K562 (cell line): ENCODE measurements around the gene LHPP. TPM values are rescaled to one million over a fixed set of nuclear protein-coding genes. Genes with fewer than 3 reads are reported as not detected.

Source experiments
- ATAC-seq: fragments of 200-7000 bp; cut with Tn5 transposase; 3 replicates; pipeline ENCODE4 v1.9.1; 2020; ENCODE audit warnings: moderate library complexity
- BruUV-seq: library from RNA; stranded (reverse); fragments of 400-500 nt; replicated peaks from 2 replicates; lab custom pipeline; 2021; lab: Mats Ljungman, UMichigan
- CTCF ChIA-PET: fragments of 300-600 bp; formaldehyde crosslinking; extraction: SDS; loops from one replicate; lab custom pipeline; 2021; ENCODE audit warnings: low intra/inter-chr PET ratio; lab: Yijun Ruan, JAX
- POLR2A ChIA-PET: fragments of 300-600, 350-650 bp; sonication (Branson Sonifier 250); formaldehyde crosslinking; extraction: SDS; loops from one replicate; lab custom pipeline; 2021; ENCODE audit warnings: antibody characterized with exemption, inconsistent platforms; lab: Yijun Ruan, JAX
- DNase-seq, 4 experiments: peaks; one replicate each; pipeline versions ENCODE4 v3.0.0 to v3.0.0-alpha.2; 2011 to 2018; ENCODE audit warnings: low spot score in 3 of 4, mixed read lengths in 3 of 4; ENCODE audit errors: extremely low read depth in 1 of 4
- FAIRE-seq: peaks from 2 replicates; lab custom pipeline; 2011; peaks lifted over from hg19 to GRCh38; lab: Jason Lieb, UNC
- H2AFZ ChIP-seq: 2 replicates; pipeline ENCODE4 v1.6.0; 2011; ENCODE audit warnings: low read depth, low read length, control low read depth, inconsistent platforms
- H3K27ac ChIP-seq: fragments of 200-600 bp; 3 replicates; pipeline ENCODE4 v1.8.0; 2011; ENCODE audit warnings: low read depth, mild to moderate bottlenecking, control low read depth, inconsistent platforms, low read length, moderate library complexity, mixed read lengths; ENCODE audit errors: extremely low read depth
- H3K27me3 ChIP-seq, 2 experiments: fragments of 300-600 bp in 1 of 2; 2 replicates in 1 of 2; 3 replicates in 1 of 2; pipeline versions ENCODE4 v1.6.0 to v1.8.0; 2011; ENCODE audit warnings: inconsistent platforms in 2 of 2, low read length in 2 of 2, mild to moderate bottlenecking in 1 of 2, mixed read lengths in 1 of 2, moderate library complexity in 1 of 2; ENCODE audit not compliant: control insufficient read depth in 2 of 2, insufficient read depth in 2 of 2
- H3K36me3 ChIP-seq: fragments of 300-600 bp; 3 replicates; pipeline ENCODE4 v1.8.0; 2011; ENCODE audit warnings: mild to moderate bottlenecking, low read length, inconsistent platforms; ENCODE audit not compliant: control insufficient read depth, insufficient read depth
- H3K4me1 ChIP-seq, 2 experiments: fragments of 200-600 bp in 1 of 2; replicated peaks in 1 of 2; 2 replicates in 1 of 2; 3 replicates in 1 of 2; pipeline versions ENCODE4 v1.5.1 to v1.8.0; 2011; ENCODE audit warnings: inconsistent platforms in 2 of 2, low read length in 2 of 2, mild to moderate bottlenecking in 1 of 2, mixed read lengths in 1 of 2, moderate library complexity in 1 of 2; ENCODE audit not compliant: control insufficient read depth in 2 of 2, insufficient read depth in 2 of 2
- H3K4me2 ChIP-seq: 2 replicates; pipeline ENCODE4 v1.6.1; 2011; ENCODE audit warnings: low read length, control low read depth, inconsistent platforms, mixed read lengths; ENCODE audit not compliant: insufficient read depth
- H3K4me3 ChIP-seq: fragments of 200-600 bp; sonication (generic), shearing (Covaris generic); 2 replicates; pipeline ENCODE4 v1.5.1; 2016; ENCODE audit warnings: control low read depth, inconsistent platforms
- H3K79me2 ChIP-seq: fragments of 200-600 bp; 3 replicates; pipeline ENCODE4 v1.8.0; 2011; ENCODE audit warnings: low read length, inconsistent platforms; ENCODE audit not compliant: control insufficient read depth, insufficient read depth
- H3K9ac ChIP-seq, 2 experiments: 2 replicates each; pipeline versions ENCODE4 v1.6.0 to v1.6.1; 2011; ENCODE audit warnings: low read depth in 2 of 2, low read length in 2 of 2, control low read depth in 1 of 2, inconsistent platforms in 1 of 2, mild to moderate bottlenecking in 1 of 2, mixed read lengths in 1 of 2; ENCODE audit not compliant: insufficient read depth in 1 of 2
- H3K9me1 ChIP-seq: one replicate; pipeline ENCODE4 v1.6.0; 2011; ENCODE audit warnings: inconsistent platforms, mild to moderate bottlenecking, low read length, moderate library complexity; ENCODE audit not compliant: control insufficient read depth, insufficient read depth
- H3K9me3 ChIP-seq: replicated peaks from 2 replicates; pipeline ENCODE4 v1.5.1; 2011; ENCODE audit warnings: low read depth, low read length, inconsistent platforms; ENCODE audit not compliant: control insufficient read depth, insufficient read depth
- H4K20me1 ChIP-seq: replicated peaks from 2 replicates; pipeline ENCODE4 v1.6.1; 2011; ENCODE audit warnings: low read length, inconsistent platforms, mixed read lengths; ENCODE audit not compliant: control insufficient read depth, insufficient read depth
- BRF1 ChIP-seq: IDR thresholded peaks from 3 replicates; pipeline ENCODE4 v1.6.1; 2011; ENCODE audit warnings: borderline replicate concordance, mild to moderate bottlenecking; ENCODE audit not compliant: insufficient read length; ENCODE audit errors: extremely low read depth
- CBFA2T2 ChIP-seq: fragments of 450-650 bp; conservative IDR thresholded peaks from 2 replicates; pipeline ENCODE4 v1.6.1; 2017; ENCODE audit warnings: mild to moderate bottlenecking
- FOXA1 ChIP-seq: fragments of 450-650 bp; IDR thresholded peaks from 2 replicates; pipeline ENCODE4 v1.6.1; 2016; ENCODE audit warnings: mild to moderate bottlenecking, borderline replicate concordance
- GTF2F1 ChIP-seq: IDR thresholded peaks from 2 replicates; pipeline ENCODE4 v1.6.1; 2011; ENCODE audit warnings: low read depth, low read length, improper control_type of control experiment
- MECOM ChIP-seq: fragments of 250-450 bp; sonication (Bioruptor Pico); IDR thresholded peaks from 2 replicates; pipeline ENCODE4 v1.8.0; 2022; ENCODE audit warnings: inconsistent platforms
- MYC ChIP-seq, 2 experiments: fragments of 250-450 bp in 1 of 2; sonication (Bioruptor Pico) in 1 of 2; IDR thresholded peaks; 2 replicates each; pipeline versions ENCODE4 v1.5.1 to v1.6.1; 2012 to 2021; ENCODE audit warnings: low read depth in 2 of 2, borderline replicate concordance in 1 of 2, improper control_type of control experiment in 1 of 2, low read length in 1 of 2, mild to moderate bottlenecking in 1 of 2, moderate library complexity in 1 of 2
- POLR2AphosphoS2 ChIP-seq: IDR thresholded peaks from 2 replicates; pipeline ENCODE4 v1.6.1; 2012; ENCODE audit warnings: low read length, improper control_type of control experiment
- PTBP1 ChIP-seq: fragments of 200-400 bp; formaldehyde crosslinking; IDR thresholded peaks from 2 replicates; pipeline ENCODE4 v1.6.1; 2017; ENCODE audit warnings: low read depth, low read length
- RFX7 ChIP-seq: fragments of 250-450 bp; sonication (Bioruptor Pico); IDR thresholded peaks from 2 replicates; pipeline ENCODE4 v1.5.1; 2021; ENCODE audit warnings: mild to moderate bottlenecking
- RUNX1 ChIP-seq: sonication (generic); IDR thresholded peaks from 2 replicates; pipeline ENCODE4 v1.6.1; 2016; ENCODE audit warnings: antibody characterized with exemption, low read depth
- ZNF282 ChIP-seq: sonication (generic); formaldehyde crosslinking; IDR thresholded peaks from 2 replicates; pipeline ENCODE4 v1.8.1; 2023; ENCODE audit warnings: missing genetic modification reagents
- ZNF57 ChIP-seq: fragments of 450-650 bp; formaldehyde crosslinking; IDR thresholded peaks from 2 replicates; pipeline ENCODE4 v1.4.0; 2020; ENCODE audit warnings: mild to moderate bottlenecking, moderate library complexity
- WGBS: fragments of 100-300 bp; shearing (Covaris generic); methylation state at CpG from one replicate; pipeline ENCODE4 v1.1.6; 2016; ENCODE audit warnings: low coverage, mixed read lengths; ENCODE audit not compliant: insufficient coverage; ENCODE audit errors: missing lambda C conversion rate; 5-methylcytosine and 5-hydroxymethylcytosine counted together
- in situ Hi-C: fragments of 300-500 bp; cut with MboI; formaldehyde crosslinking; loops from 4 replicates; pipeline ENCODE4 v1.15.0; 2018; ENCODE audit warnings: inconsistent platforms, mixed read lengths
- intact Hi-C: fragments of 100-400 bp; cut with micrococcal nuclease; formaldehyde crosslinking; loops from 2 replicates; pipeline ENCODE4 v1.14.2; 2022
- polyA plus RNA-seq, 8 experiments: library from polyadenylated mRNA; depleted of rRNA in 4 of 8; stranded (reverse) in 5 of 8; unstranded in 3 of 8; fragments of >200 nt; fragmentation: Nextera tagmentation in 2 of 8; fragmentation: Illumina TruSeq in 1 of 8; extraction: Ambion mirVana in 2 of 8; extraction: Trizol in 1 of 8; gene quantifications; 2 replicates each; pipeline versions ENCODE4 v1.2.1 to v1.2.3, GENCODE V29; 2011 to 2014; ENCODE audit warnings: inconsistent platforms in 1 of 8, missing spikeins in 1 of 8
- total RNA-seq, 7 experiments: library from RNA; depleted of rRNA in 6 of 7; stranded (reverse); fragments of >200 nt in 6 of 7; fragmentation: Illumina TruSeq in 2 of 7; extraction: Trizol in 2 of 7; gene quantifications; 2 replicates each; pipeline versions ENCODE4 v1.2.1 to v1.2.3, GENCODE V29; 2011 to 2021; ENCODE audit warnings: low replicate concordance in 1 of 7
- TF ChIP-seq, protein P1 (sequence below): fragments of 250-450 bp; sonication (Bioruptor Pico); IDR thresholded peaks from 2 replicates; pipeline ENCODE4 v1.8.0; 2021; ENCODE audit warnings: moderate library complexity, mild to moderate bottlenecking, inconsistent platforms
- TF ChIP-seq, protein P2 (sequence below): fragments of 250-450 bp; sonication (Bioruptor Pico); IDR thresholded peaks from 2 replicates; pipeline ENCODE4 v1.5.0; 2021; ENCODE audit warnings: mild to moderate bottlenecking, moderate library complexity
- TF ChIP-seq, protein P3 (sequence below): fragments of 250-450 bp; sonication (Bioruptor Pico); IDR thresholded peaks from 2 replicates; pipeline ENCODE4 v1.4.0; 2020; ENCODE audit warnings: borderline replicate concordance
- TF ChIP-seq, protein P4 (sequence below): fragments of 250-450 bp; sonication (Bioruptor Pico); IDR thresholded peaks from 2 replicates; pipeline ENCODE4 v1.5.0; 2020; ENCODE audit warnings: mild to moderate bottlenecking

Gene LHPP
- total and polyA plus RNA-seq, 9 of the 15 experiments (the other 6 are each of a cell fraction or from before 2014, with no cell fraction given) = 0.34 to 7.4 (median 3.0) TPM

DNA sequence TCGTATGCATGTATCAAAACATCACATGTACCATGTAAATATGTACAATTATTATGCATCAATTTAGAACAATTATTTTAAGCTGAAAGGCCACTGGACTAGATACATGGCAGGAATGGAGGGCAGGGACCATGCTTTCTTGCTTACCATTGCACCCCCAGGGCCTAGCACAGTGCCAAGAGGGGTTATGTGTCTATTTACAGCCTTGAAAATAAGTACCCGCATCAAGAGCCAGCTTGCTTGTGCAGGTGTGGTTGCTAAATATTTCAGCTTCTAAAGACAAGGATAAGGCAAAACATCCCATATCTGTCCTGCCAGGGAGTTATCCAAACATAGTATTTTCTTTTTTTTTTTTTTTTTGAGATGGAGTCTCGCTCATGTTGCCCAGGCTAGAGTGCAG is 28.2 kb upstream of the LHPP start:
- no peak overlapping the region for H3K27ac ChIP-seq
- H3K9me1 ChIP-seq = no peaks in the 10 kb centered on the region
- DNase-seq (no peak), ATAC-seq (no peak), FAIRE-seq (no peak)
- H4K20me1 ChIP-seq = no peaks in the 10 kb centered on the region
- POLR2A ChIA-PET = no interaction called here
- 59% methylated on average over 3 of the region's 3 CpGs for WGBS
- H3K79me2 ChIP-seq = no peaks in the 10 kb centered on the region
- BruUV-seq = no TSS peak
- H3K9ac ChIP-seq = no peak overlapping the region
- no peak overlapping the region for H2AFZ ChIP-seq
- no peaks in the 10 kb centered on the region for H3K27me3 ChIP-seq
- H3K9me3 ChIP-seq = no peaks in the 10 kb centered on the region
- TF ChIP-seq RFX7 (CRISPR knock-in tag) (no peak), MYC (IDR thresholded peaks at IDR 0.05; ENCODE audit: low read depth, low read length) (no peak), MYC (CRISPR knock-in tag; IDR thresholded peaks at IDR 0.05; ENCODE audit: borderline replicate concordance, low read depth) (no peak), POLR2AphosphoS2 (no peak), MECOM (CRISPR knock-in tag) (no peak), BRF1 (no peak), ZNF282 (CRISPR knock-in tag) (no peak), CBFA2T2 (no peak), PTBP1 (no peak), FOXA1 (no peak), RUNX1 (no peak), ZNF57 (CRISPR knock-in tag) (no peak), GTF2F1 (no peak)
- TF ChIP-seq, protein P1, sequence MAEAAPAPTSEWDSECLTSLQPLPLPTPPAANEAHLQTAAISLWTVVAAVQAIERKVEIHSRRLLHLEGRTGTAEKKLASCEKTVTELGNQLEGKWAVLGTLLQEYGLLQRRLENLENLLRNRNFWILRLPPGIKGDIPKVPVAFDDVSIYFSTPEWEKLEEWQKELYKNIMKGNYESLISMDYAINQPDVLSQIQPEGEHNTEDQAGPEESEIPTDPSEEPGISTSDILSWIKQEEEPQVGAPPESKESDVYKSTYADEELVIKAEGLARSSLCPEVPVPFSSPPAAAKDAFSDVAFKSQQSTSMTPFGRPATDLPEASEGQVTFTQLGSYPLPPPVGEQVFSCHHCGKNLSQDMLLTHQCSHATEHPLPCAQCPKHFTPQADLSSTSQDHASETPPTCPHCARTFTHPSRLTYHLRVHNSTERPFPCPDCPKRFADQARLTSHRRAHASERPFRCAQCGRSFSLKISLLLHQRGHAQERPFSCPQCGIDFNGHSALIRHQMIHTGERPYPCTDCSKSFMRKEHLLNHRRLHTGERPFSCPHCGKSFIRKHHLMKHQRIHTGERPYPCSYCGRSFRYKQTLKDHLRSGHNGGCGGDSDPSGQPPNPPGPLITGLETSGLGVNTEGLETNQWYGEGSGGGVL = no peak
- TF ChIP-seq, protein P2, sequence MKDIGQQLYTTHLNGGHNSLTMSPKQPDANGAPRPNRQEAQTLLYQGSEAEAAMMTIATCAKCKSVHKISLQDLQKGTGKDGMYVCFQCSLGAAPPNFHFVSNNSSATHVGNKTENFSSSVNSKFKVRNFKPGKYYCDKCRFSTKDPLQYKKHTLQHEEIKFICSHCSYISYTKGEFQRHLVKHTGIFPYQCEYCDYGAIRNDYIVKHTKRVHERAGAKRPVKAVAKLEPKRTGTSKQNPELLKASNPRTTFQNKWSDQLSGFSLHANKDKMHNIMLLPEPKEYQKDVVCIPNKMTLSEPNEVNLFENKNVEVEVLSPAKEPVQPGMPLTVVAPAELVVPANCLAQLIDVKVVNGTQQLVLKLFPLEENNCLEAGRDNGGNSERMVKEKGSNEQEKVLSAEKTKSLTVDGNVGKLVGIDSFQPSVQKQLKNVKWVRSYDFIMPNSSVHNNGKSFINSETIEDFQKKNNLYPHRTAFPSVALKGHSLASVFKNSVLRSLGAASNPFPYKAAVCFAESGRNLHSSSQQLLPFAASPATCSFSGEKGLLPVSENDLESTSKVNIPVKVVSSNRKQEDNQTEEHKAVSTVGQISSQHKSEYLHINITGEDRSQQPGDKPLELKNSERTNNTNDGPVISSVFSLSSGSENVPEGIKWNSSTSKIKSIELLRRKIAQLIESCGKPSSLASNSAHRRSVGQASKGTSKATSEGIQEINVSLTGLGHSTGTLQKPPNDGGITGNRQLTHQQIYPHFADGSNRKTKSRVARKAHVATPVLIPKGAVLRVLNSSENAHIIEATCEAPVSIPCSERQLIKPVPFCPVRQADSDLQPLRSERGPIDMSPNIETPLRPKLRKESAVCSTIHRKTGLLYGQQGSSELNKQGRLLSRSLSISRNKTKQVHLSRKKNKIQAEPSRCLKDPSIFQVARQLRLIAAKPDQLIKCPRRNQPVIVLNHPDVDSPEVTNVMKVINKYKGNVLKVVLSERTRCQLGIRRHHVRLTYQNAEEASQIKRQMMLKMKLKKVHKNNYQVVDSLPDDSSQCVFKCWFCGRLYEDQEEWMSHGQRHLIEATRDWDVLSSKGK (CRISPR knock-in tag) = no peak
- TF ChIP-seq, protein P3, sequence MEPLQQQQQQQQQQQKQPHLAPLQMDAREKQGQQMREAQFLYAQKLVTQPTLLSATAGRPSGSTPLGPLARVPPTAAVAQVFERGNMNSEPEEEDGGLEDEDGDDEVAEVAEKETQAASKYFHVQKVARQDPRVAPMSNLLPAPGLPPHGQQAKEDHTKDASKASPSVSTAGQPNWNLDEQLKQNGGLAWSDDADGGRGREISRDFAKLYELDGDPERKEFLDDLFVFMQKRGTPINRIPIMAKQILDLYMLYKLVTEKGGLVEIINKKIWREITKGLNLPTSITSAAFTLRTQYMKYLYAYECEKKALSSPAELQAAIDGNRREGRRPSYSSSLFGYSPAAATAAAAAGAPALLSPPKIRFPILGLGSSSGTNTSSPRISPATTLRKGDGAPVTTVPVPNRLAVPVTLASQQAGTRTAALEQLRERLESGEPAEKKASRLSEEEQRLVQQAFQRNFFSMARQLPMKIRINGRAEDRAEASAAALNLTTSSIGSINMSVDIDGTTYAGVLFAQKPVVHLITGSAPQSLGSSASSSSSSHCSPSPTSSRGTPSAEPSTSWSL = no peak
- TF ChIP-seq, protein P4, sequence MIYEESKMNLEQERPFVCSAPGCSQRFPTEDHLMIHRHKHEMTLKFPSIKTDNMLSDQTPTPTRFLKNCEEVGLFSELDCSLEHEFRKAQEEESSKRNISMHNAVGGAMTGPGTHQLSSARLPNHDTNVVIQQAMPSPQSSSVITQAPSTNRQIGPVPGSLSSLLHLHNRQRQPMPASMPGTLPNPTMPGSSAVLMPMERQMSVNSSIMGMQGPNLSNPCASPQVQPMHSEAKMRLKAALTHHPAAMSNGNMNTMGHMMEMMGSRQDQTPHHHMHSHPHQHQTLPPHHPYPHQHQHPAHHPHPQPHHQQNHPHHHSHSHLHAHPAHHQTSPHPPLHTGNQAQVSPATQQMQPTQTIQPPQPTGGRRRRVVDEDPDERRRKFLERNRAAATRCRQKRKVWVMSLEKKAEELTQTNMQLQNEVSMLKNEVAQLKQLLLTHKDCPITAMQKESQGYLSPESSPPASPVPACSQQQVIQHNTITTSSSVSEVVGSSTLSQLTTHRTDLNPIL = no peak
- intact Hi-C loops = no loop called here
- no peaks in the 10 kb centered on the region; a peak in 2 of 5 replicates for H3K4me1 ChIP-seq
- CTCF ChIA-PET = no interaction called here
- H3K4me3 ChIP-seq = no peak overlapping the region
- H3K4me2 ChIP-seq = no peak overlapping the region
- in situ Hi-C loops = no loop called here
- no peaks in the 10 kb centered on the region for H3K36me3 ChIP-seq
